Stimulated activated CD8-positive, alpha-beta memory T cell treated with anti-CD3 and anti-CD28 coated beads, Interleukin-15, amount 100 ng/mL, for 24 hours (primary cell): ENCODE measurements around the gene SYCE3.
A peak's percentile ranks its signal among the peaks of the same experiment; 100 is the strongest.
"Not testable (repeated sequence)": the region's sequence is repeated elsewhere in the genome, so short reads cannot be mapped to it uniquely, and the experiment has no call there.

ENCODE experiments used
- DNase-seq: peaks from one replicate; pipeline ENCODE4 v3.0.0-alpha.2; 2020; ENCODE audit warnings: low read depth

SYCE3 gene

GRCh38 chr22:50548921-50549790 lies 13.6 kb downstream of the SYCE3 start:
- no peak for DNase-seq

- no peak for DNase-seq
These were observed 14.4 kb downstream of the SYCE3 start for GRCh38 chr22:50548040-50548920.

DNA sequence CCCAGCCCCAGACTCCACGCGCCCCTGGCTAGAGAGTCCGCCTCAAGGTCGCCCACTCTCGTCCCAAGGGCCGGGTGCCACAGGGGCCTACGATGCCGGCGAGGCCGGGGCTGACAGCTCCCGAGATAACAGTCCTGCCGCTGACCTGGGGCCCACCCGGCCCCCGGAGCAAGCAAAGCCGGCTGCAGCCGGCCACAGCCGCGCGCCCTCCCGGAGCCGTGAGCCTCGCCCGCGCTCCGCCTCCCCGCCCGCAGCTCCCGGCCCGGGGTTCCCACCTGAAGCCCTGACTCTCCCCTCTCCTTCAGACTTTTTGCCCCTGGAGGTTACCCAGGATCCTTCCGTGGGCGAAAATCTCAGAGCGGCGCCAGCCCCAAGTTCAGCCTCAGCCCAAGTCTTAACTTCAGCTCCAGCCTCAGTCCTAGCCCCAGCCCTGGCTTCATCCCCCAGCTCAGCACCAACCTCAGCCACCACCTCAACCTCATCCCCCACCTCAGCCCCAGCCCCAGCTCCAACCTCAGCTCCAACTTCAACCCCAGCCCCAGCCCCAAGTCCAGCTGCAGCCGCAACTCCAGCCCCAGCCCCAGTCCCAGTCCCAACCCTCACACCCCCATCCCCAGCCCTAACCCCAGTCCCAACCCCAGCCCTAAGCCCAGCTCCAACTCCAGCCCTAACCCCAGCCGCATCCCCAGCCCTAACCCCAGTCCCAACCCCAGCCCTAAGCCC lies 15.3 kb downstream of the SYCE3 start:
- no peak for DNase-seq

DNA sequence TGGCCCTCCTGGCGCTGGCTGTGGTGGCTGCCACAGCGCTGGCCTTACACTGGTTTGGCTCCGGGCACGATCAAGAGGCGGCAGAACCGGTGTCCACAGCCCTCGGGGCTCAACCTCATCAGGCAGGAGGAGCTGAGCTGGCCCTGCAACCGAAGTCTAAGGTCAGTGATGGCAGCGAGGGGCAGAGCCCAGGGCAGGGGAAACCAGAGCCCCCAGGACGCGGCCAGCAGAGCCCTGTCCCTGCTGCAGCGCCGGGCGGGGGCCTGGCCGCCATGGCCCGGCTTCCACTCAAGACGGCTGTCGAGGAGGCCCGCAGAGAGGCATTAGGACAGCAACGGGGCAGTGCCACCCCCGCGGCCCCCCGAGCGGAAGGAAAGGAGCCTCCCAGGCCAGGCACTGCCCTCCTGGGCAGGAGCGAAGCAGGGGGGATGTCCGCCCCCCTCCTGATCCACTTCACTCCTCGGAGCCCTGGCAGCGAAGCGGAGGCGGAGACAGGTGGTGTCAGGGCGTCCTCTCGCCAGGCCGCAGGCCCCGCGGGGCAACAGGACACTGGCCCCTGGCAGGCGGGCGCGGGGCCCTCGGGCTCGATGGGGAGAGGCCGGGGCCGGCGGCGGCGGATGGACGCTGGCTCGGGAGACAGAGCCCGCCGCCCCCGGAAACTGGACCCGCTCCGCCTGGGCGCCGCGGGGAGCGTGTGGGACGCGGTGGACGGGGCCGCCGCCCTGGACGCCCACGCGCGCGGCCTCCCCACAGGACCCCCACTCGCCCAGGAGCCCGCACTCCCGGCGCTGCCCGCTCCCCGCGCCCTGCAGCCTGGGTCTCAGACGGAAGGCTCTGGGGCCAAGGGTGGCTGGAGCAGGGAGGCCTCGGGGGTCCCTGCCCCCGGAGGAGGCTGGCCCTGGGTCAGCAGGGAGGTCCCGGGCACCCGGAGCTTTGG lies 16.1 kb downstream of the SYCE3 start:
- DNase-seq, result no peak

- no peak for DNase-seq
These were observed 17.0 kb downstream of the SYCE3 start, which contains the start of gene KLHDC7B for GRCh38 chr22:50545522-50546325. TSS of gene KLHDC7B (plus strand) at chr22:50545899. CDS start at chr22:50546244, 345 bp downstream.

GRCh38 chr22:50544746-50545253 lies 17.9 kb downstream of the SYCE3 start:
- DNase-seq, result no peak

DNA sequence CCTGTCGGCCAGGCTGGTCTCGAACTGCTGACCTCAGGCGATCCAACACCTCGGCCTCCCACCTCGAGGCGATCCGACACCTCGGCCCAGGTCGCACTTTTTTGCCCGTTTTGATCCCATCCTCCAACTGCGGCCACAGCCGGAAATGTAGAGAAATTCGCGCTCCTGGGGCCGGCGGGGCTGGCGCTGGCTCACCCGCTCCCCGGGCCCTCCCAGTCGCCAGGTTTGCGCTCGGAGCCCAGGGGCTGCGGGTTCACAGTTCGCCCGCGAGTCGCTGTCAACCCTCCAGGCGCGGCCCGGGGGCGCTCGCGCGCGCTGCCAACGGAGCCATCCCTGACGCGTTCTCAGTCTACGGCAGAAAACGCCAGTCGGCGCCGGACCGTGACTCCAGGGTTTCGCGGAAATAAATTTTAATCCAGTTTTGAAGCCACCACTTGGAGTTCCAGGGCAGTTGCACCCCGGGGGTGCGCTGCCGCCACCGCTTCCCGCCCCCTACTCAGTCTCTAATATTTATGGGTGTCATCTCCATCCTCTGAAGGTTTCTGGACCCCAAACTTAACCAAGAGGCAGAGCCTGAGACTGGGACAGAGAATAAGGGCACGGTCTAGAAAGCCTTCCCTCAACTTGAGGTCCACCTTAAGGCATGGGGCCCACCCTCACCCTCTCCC lies 18.5 kb downstream of the SYCE3 start:
- DNase-seq, result peak; percentile 53

DNA sequence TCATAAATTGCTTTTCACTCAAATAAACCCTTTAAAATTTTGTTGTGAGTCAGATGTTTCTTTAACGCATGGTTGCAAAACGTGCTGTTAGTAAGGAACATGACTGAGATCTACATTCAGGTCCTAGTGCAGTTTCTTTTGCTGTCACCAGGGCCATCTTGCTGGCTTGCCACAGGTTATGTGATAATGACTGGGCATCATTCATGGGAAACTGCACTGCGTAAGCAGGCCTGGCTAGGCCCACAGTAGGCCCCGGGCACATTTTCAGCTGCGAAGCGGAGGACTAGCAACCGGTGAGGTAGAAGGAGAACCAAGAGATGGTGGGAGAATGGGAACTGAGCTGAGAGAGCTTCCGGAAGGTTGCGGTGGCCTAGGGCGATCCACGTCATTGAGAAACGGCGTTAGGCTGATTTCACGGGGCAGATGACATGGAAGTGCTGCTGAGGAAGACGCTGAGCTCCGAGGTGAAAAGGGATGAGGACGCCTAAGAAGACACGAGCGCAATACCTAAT lies 20.2 kb downstream of the SYCE3 start:
- no peak for DNase-seq

DNA sequence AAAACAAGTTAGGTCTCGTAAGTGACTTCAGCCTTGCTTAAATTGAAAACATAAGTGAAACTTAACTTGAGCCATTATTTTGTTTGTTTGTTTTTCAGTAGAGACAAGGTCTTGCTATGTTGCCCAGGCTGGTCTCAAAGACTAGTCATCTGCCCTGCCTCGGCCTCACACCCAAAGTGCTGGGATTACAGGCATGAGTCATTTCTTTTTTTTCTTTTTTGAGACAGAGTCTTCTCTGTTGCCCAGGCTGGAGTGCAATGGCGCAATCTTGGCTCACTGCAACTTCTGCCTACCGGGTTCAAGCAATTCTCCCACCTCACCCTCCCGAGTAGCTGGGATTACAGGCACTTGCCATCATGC lies 21.1 kb downstream of the SYCE3 start:
- DNase-seq, result not testable (repeated sequence)

GRCh38 chr22:50540381-50540780 lies 22.3 kb downstream of the SYCE3 start:
- DNase-seq, result no peak

- DNase-seq, result no peak
These were observed 25.0 kb downstream of the SYCE3 start for GRCh38 chr22:50537765-50538164.

- no peak for DNase-seq
These were observed 26.5 kb downstream of the SYCE3 start for GRCh38 chr22:50536226-50536625.

GRCh38 chr22:50535113-50535512 lies 27.6 kb downstream of the SYCE3 start:
- DNase-seq, result no peak

DNA sequence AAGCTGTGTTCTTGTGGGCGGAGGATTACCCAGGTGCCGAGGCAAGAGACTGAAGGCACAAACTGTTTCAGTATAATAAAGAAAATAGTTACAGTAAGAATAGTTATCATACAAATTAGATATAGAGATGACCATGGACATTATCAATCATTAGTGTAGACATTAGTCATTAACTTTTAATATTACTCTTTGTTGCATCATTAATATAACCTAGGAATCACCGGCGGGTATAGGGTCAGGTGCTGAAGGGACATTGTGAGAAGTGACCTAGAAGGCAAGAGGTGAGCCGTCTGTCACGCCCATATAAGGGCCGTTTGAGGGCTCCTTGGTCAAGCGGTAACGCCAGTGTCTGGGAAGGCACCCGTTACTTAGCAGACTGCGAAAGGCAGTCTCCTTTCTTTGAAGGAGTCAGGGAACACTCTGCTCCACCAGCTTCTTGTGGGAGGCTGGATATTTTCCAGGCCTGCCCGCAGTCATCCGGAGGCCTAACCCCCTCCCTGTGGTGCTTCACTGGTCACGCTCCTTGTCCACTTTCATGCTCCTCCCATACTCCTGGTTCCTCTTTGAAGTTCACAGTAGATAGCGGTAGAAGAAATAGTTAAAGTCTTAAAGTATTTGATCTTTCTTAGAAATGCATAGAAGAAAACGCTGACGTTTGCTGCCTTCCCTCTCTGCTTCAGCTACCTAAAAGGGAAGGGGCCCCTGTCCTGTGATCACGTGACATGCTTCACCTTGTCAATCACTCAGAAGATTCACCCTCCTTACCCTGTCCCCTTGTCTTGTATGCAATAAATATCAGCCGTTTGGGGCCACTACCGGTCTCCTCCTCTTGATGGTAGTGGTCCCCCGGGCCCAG lies 28.6 kb downstream of the SYCE3 start:
- not testable (repeated sequence) for DNase-seq

DNA sequence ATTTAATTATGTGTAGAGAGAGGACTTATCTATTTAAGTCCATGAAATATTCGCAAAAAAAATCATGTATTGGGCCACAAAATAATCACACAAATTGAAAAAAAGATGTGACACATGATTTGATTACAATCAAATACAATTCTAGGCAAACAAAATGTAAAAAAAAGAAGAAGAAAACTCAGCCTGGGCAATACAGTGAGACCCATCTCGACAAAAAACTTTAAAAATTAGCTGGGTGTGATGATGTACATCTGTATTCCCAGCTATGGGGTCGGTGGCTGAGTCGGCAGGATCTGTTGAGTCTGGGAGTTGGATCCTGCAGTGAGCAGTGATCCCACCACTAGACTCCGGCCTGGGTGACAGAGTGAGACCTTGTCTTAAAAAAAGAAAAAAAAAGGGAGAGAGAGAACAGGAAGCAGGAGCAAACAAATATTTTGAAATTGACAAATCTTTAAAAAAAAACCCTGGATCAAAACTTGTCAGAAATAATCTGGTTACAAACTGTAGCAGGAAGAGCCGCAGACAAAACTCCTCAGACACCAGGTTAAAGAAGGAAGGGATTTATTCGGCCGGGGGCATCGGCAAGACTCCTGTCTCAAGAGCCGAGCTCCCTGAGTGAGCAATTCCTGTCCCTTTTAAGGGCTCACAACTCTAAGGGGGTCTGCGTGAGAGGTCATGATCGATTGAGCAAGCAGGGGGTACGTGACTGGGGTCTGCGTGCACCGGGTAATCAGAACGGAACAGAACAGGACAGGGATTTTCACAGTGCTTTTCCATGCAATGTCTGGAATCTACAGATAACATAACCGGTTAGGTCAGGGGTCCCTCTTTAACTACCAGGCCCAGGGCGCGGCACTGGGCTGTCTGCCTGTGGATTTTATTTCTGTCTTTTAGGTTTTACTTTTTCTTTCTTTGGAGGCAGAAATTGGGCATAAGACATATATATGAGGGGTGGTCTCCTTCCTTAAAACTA lies 29.6 kb downstream of the SYCE3 start:
- DNase-seq, result no peak

DNA sequence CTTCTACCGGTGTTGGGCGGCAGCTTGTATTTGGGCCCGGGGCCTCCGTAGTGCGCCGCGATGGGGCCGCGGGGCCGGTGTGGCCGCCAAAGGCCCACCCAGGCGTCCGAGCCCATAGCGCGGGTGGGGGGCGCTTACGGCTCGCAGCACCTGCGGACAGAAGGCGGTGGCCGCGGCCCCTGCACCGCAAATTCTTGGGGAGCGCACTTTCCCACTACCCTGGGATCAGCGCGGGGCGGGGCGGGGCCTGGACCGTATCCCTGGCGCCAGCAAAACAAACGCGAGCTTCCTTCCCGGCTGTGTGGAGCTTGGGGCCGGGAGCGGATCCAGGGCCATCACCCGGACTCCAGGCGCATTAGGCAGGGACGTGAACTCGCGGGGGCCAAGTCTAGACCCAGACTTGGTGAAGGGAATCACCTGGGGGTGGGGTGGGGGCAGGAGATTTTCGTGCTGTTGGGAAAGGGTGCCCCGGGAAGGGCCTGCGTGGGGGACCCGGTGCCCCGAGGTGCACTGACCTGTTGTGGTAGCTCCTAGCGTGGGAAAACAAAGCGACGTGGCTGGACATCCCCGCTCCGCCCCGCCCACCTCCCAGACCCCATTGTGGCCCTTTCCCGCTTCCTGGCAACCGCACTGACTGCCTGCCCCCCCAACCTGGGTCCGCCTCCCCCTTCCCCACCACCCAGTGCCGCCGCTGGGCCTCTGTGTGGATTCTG lies 30.6 kb downstream of the SYCE3 start:
- DNase-seq, result no peak
